Gastrocnemius medialis (tissue), 4 donors: ENCODE results near the gene NKD1. TPM values are rescaled to one million over a fixed set of nuclear protein-coding genes. Genes with fewer than 3 reads are reported as not detected.

Source experiments
- ATAC-seq, 2 donors: fragments of 150-250 bp; one replicate each; pipeline ENCODE4 v1.9.1; 2016
- DNase-seq, 2 donors: peaks; one replicate each; pipeline ENCODE4 v3.0.0-alpha.2; 2019
- H3K27ac ChIP-seq, 4 donors: fragments of 200-600 bp; sonication (generic); 1 replicate in 1 of 4; 2 replicates in 3 of 4; pipeline ENCODE4 v1.5.1; 2016 to 2018; ENCODE audit warnings: mild to moderate bottlenecking in 2 of 4, moderate library complexity in 1 of 4
- H3K27me3 ChIP-seq, 3 donors: fragments of 200-600 bp; sonication (generic) in 2 of 3; 1 replicate in 1 of 3; 2 replicates in 2 of 3; pipeline versions ENCODE4 v1.5.1 to v1.6.0; 2016 to 2019; ENCODE audit warnings: mild to moderate bottlenecking in 1 of 3, moderate library complexity in 1 of 3
- H3K36me3 ChIP-seq, 2 donors: fragments of 200-600 bp; sonication (generic) in 1 of 2; one replicate each; pipeline ENCODE4 v1.5.1; 2017 to 2018
- H3K4me1 ChIP-seq, 2 donors: fragments of 200-600 bp; sonication (generic) in 1 of 2; one replicate each; pipeline ENCODE4 v1.5.1; 2016 to 2017; ENCODE audit warnings: mild to moderate bottlenecking in 2 of 2
- H3K4me3 ChIP-seq, 4 donors: fragments of 200-600 bp; sonication (generic) in 3 of 4; 1 replicate in 1 of 4; 2 replicates in 3 of 4; pipeline ENCODE4 v1.5.1; 2016 to 2019; ENCODE audit warnings: mild to moderate bottlenecking in 2 of 4
- H3K9me3 ChIP-seq, 3 donors: fragments of 200-600 bp; sonication (generic) in 2 of 3; 1 replicate in 1 of 3; 2 replicates in 2 of 3; pipeline ENCODE4 v1.5.1; 2016 to 2019
- POLR2A ChIP-seq, 2 donors: fragments of 450-650 bp; IDR thresholded peaks; one replicate each; pipeline ENCODE4 v1.6.1; 2017; ENCODE audit warnings: antibody characterized with exemption in 2 of 2, mild to moderate bottlenecking in 2 of 2, moderate library complexity in 2 of 2
- in situ Hi-C, 4 donors: fragments of 200-750 bp; cut with MboI; loops; one replicate each; pipeline versions ENCODE4 v1.15.0 to v1.8.0; 2017; ENCODE audit warnings: low sequenced_read_pairs in 4 of 4
- intact Hi-C: fragments of 100-400 bp; cut with DNase I; formaldehyde crosslinking; loops from one replicate; pipeline ENCODE4 v1.15.1; 2023; ENCODE audit warnings: low total_unique reads
- total RNA-seq, 4 donors: library from RNA; depleted of rRNA; stranded (reverse); fragments of >200 nt; gene quantifications; one replicate each; pipeline versions ENCODE4 v1.1.0 to v1.2.3, GENCODE V29; 2016
- TF ChIP-seq, protein P1 (sequence below), 5 experiments: fragments of 450-650 bp in 3 of 5; fragments of 200-600 bp in 2 of 5; sonication (generic) in 2 of 5; IDR thresholded peaks in 4 of 5; conservative IDR thresholded peaks in 1 of 5; 1 replicate in 4 of 5; 2 replicates in 1 of 5; pipeline ENCODE4 v1.5.1; 2016 to 2019; ENCODE audit warnings: antibody characterized with exemption in 5 of 5, mild to moderate bottlenecking in 3 of 5, moderate library complexity in 3 of 5

The NKD1 gene
- total RNA-seq, 4 donors from 2014 or later: 0.10 to 0.75 (median 0.19) TPM

DNA sequence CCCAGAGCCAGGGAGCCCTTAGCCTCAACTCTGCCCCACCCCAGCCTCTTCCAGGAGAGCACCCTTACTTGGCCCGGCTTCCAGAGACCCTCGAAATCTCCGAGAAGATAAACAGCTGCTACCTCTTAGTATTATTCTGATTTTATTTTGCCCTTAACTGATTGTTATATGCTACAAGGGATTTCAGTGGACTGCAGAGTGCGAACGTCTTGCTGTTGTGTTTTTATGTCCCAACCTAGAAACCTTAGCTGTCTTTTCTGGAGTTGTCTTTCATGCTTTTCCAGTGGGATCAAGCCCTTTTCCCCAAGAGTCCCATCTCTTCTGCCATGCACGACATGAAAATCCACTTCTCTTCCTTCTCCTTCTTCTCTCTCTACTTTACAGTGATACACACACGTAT, 85.9 kb downstream of the NKD1 start:
- in situ Hi-C loops (no loop called here), intact Hi-C loops (no loop called here)
- no peak for DNase-seq
- Histone ChIP-seq H3K9me3 (no peaks in the 10 kb centered on the region), H3K27me3 (no peaks in the 10 kb centered on the region), H3K4me1 (no peaks in the 10 kb centered on the region), H3K36me3 (no peaks in the 10 kb centered on the region), H3K4me3 (no peak overlapping the region), H3K27ac (no peak overlapping the region)
- no peak for ATAC-seq
- no peak for TF ChIP-seq POLR2A (IDR thresholded peaks at IDR 0.05)
- TF ChIP-seq, protein P1, sequence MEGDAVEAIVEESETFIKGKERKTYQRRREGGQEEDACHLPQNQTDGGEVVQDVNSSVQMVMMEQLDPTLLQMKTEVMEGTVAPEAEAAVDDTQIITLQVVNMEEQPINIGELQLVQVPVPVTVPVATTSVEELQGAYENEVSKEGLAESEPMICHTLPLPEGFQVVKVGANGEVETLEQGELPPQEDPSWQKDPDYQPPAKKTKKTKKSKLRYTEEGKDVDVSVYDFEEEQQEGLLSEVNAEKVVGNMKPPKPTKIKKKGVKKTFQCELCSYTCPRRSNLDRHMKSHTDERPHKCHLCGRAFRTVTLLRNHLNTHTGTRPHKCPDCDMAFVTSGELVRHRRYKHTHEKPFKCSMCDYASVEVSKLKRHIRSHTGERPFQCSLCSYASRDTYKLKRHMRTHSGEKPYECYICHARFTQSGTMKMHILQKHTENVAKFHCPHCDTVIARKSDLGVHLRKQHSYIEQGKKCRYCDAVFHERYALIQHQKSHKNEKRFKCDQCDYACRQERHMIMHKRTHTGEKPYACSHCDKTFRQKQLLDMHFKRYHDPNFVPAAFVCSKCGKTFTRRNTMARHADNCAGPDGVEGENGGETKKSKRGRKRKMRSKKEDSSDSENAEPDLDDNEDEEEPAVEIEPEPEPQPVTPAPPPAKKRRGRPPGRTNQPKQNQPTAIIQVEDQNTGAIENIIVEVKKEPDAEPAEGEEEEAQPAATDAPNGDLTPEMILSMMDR (IDR thresholded peaks at IDR 0.05 in 4 of 5, conservative IDR thresholded peaks at IDR 0.05 in 1 of 5): no peak

DNA sequence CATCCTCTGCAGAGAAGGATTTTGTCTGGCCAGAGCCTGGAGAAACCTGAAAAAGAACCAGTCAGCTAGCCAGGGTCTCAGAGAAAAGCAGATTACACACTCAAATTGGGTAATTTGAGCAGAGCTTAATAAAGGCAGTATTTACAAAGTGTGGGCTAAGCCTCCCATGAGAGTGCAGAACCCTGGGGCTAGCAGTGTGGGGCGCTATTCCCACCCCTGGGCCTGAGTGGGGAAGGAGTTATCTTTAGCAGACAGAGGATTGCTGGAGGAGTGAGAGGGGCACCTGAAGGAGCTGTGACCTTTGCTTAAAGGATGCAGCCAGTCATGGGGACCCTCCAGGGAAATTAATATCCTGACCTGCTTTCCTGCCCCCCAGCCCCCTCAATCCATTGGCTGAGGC, 86.8 kb downstream of the NKD1 start:
- no peaks in the 10 kb centered on the region for H3K27me3 ChIP-seq
- intact Hi-C loops: no loop called here
- no peak for DNase-seq

DNA sequence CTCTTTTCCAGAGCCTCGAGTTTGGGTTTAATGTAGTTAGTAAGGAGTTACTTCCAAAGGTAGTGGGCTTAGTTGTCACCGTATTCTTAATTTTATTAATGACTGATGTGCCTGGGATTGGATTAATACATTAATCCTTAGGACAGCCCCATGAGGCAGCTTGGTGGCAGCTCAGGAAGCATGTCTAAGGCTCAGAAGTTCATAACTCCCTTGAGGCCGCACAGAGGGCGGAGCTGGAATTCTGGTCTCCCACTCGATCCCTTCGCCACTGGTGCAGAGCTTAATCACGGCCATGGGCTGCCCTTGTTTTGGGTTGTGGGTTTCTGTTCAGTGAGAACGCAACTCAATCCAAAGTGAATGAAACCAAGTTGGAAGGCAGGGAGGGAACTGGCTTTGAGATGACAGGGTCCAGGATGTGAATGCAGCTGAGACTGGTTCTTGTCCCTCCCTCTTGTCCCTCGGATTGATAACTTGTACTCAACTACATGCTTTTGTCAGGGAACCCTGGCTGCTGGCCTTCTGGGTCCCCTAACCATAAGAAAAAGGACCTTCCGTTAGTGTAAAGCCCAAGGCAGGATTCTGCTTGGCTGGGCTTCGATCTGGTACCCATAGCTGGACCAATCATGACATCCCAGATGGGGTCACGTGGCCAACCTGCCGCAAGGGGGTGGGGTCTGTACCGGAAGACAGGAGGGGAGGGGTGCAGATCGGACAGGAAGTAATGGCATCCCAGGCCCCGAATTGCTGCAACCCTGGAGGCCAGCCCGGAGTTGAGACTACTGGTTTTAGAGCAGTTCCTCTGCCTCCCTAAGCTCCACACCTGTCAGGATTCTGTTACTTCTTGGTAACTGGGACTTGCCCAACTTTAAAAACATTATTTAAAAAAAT, 87.6 kb downstream of the NKD1 start:
- intact Hi-C loops (no loop called here), in situ Hi-C loops (no loop called here)
- DNase-seq (no peak), ATAC-seq (no peak)
- no peaks in the 10 kb centered on the region for H3K9me3 ChIP-seq
- H3K36me3 ChIP-seq: no peaks in the 10 kb centered on the region
- H3K4me3 ChIP-seq: no peak overlapping the region
- no peaks in the 10 kb centered on the region for H3K4me1 ChIP-seq
- no peak for TF ChIP-seq POLR2A (IDR thresholded peaks at IDR 0.05)
- TF ChIP-seq, protein P1 (IDR thresholded peaks at IDR 0.05 in 4 of 5, conservative IDR thresholded peaks at IDR 0.05 in 1 of 5): no peak
- H3K27me3 ChIP-seq: no peaks in the 10 kb centered on the region
- no peak overlapping the region for H3K27ac ChIP-seq

More for the DNA sequence above, 86.8 kb downstream of the NKD1 start:
- no peaks in the 10 kb centered on the region for H3K4me1 ChIP-seq
- no peak overlapping the region for H3K27ac ChIP-seq
- H3K9me3 ChIP-seq: no peaks in the 10 kb centered on the region
- TF ChIP-seq, protein P1 (IDR thresholded peaks at IDR 0.05 in 4 of 5, conservative IDR thresholded peaks at IDR 0.05 in 1 of 5): no peak
- TF ChIP-seq POLR2A (IDR thresholded peaks at IDR 0.05): no peak
- in situ Hi-C loops: no loop called here
- no peaks in the 10 kb centered on the region for H3K36me3 ChIP-seq
- ATAC-seq: no peak
- no peak overlapping the region for H3K4me3 ChIP-seq

DNA sequence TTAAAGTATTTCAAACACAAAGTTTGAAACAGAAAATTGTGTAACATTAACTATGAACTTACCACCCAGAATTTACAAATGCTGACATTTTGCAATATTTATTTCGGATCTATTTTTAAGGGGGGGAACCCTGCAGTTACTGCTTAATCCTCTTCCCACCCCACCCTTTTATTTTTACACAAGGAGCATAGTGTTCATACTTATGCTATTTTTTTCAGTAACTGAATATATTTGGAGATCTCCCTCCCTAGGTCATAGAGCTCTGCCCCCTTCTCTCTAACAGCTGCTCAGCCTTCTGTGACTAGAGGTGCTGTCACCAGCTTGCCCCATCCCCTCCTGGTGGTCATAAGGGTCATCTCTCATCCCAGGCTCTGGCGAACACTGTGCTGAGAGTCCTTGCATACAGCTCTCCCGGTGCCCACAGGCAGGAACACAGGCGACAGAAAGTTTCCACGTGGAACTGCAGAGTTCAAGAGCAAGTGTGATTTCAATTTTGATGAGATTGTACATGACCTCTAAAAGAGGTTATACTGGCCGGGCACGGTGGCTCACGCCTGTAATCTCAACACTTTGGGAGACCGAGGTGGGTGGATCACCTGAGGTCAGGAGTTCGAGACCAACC, 88.7 kb downstream of the NKD1 start:
- in situ Hi-C loops: no loop called here
- no peaks in the 10 kb centered on the region for H3K9me3 ChIP-seq
- no peak overlapping the region for H3K4me3 ChIP-seq
- H3K4me1 ChIP-seq: no peaks in the 10 kb centered on the region
- TF ChIP-seq POLR2A (IDR thresholded peaks at IDR 0.05): no peak
- TF ChIP-seq, protein P1 (IDR thresholded peaks at IDR 0.05 in 4 of 5, conservative IDR thresholded peaks at IDR 0.05 in 1 of 5): no peak
- H3K27me3 ChIP-seq: no peaks in the 10 kb centered on the region
- ATAC-seq (no peak), DNase-seq (no peak)
- H3K27ac ChIP-seq: no peak overlapping the region
- intact Hi-C loops: no loop called here
- H3K36me3 ChIP-seq: no peaks in the 10 kb centered on the region
